ENCODE results near the gene ATAD1.

ATAD1 gene

GRCh38 chr10:87715552-87716347, 102.3 kb downstream of the ATAD1 start:
- no peak for DNase-seq (ENCODE audit: low read depth)

- DNase-seq (ENCODE audit: low read depth): no peak
Observed at GRCh38 chr10:87713707-87714106, 104.3 kb downstream of the ATAD1 start.

DNA sequence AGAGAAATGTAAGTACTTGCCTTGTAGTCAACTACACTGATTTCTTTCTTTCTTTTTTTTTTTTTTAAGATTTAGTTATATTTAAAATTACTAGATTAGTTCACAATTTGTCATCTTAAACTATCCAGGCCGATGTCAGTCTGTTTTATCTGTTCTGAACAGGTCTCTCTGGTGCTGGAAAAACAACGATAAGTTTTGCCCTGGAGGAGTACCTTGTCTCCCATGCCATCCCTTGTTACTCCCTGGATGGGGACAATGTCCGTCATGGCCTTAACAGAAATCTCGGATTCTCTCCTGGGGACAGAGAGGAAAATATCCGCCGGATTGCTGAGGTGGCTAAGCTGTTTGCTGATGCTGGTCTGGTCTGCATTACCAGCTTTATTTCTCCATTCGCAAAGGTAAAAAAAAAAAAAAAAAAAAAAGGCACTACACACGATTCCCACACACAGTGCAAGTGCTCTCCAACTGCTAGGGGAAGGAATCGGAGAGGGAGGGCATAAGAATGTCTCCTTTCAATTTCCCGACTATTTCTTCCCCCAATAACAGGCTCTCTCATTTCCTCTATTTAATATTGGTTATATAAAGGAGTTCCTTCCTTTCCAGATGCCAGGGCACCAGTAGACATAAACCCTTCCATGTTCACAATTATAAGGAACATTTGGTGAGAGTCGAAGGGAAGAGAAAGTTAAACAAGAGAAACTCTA, 105.0 kb downstream of the ATAD1 start:
- no peak for DNase-seq (ENCODE audit: low read depth)

GRCh38 chr10:87707254-87707653, 110.8 kb downstream of the ATAD1 start:
- no peak for DNase-seq (ENCODE audit: low read depth)

DNA sequence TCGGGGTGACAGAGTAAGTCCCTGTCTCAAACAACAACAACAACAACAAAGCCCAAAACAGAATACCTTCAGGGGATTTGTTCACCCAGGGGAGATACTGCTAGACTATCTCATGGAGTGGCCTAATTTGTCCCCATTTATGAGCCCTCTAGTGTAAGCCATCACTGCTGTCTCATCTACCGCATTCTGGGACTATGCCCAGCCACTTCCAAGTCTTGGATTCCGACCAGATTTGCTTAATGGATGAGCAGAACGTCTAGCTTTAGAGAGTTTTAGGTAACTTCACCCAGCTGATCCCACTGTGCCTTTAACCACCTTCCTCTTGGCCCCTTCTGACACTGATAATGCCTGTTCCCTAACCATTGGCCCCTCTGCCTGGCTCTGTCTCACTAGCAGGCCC, 111.3 kb downstream of the ATAD1 start:
- no peak for DNase-seq (ENCODE audit: low read depth)

GRCh38 chr10:87705339-87705738, 112.7 kb downstream of the ATAD1 start:
- DNase-seq (ENCODE audit: low read depth): no peak

GRCh38 chr10:87703771-87704170, 114.3 kb downstream of the ATAD1 start:
- no peak for DNase-seq (ENCODE audit: low read depth)

GRCh38 chr10:87702973-87703294, 115.1 kb downstream of the ATAD1 start:
- no peak for DNase-seq (ENCODE audit: low read depth)

DNA sequence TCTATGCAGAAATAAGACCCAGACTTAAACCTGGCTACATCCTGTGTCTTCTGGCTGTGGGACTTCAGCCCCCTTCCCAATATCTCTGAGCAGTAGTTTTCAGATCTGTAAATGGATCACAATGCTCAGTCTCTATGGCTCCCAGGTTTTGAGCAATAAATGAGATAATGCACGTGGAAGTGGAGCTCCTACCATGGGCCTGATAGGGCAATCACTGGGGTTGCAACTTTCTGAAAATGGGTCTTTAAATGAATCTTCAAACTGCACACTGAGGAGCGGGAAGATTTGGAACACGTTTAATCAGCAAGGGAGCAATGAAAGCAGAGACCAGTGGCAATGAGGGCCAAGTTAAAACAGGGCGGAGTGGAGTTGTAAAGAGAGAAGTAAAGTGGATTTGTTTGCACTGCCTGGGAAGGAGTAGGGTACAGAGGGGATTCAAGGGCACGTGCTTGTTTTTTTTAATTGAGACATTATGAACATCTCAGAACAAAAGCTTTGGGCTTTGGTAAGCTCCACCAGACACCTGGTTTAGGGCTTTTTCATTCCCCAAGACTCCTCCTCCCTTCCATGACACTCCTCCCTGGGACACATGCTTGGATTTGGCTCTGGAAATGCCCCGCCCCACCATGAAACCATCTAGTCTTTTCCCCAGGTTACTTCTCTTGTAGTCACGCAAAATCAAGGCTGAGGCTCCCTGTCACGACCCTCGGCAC, 115.6 kb downstream of the ATAD1 start:
- DNase-seq (ENCODE audit: low read depth): no peak
